ENCODE data around the gene FAM114A1. TPM values are rescaled to one million over a fixed set of nuclear protein-coding genes. Genes with fewer than 3 reads are reported as not detected.

The FAM114A1 gene
- 309 and 362 TPM in 2 replicates for total RNA-seq

DNA sequence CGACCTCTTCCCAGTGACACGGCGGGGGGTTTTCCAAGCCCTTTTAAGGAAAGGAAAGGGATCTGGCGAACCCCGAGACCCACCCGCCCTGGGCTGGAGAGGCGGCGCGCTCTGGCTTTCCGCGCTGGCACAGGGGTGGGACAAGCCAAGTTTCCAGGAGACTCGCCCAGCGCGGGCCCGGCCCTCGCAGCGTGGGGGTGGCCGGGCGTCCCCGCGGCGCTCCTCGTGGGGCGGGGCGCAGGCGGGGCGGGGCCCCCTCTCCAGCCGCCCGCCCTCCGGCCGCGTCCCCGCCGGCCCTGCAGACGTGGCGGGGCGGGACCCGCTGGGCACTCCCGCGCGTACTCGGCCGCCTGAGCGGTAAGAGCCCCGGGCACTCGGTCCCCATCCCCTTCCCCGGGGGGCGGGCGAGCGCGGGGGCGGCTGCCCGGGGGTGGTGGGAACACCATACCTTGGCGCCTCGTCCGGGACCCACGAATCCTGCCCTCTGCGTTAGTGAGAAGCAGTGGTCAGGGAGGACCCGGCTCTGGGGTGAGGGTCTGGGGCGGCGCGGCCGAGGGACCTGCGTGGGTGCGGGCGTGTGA lies at the start of gene FAM114A1:
TSS of gene FAM114A1 (plus strand) at position 329 of the 581 bp plus-strand sequence. CDS start 10,273 bp downstream, outside the sequence.

DNA sequence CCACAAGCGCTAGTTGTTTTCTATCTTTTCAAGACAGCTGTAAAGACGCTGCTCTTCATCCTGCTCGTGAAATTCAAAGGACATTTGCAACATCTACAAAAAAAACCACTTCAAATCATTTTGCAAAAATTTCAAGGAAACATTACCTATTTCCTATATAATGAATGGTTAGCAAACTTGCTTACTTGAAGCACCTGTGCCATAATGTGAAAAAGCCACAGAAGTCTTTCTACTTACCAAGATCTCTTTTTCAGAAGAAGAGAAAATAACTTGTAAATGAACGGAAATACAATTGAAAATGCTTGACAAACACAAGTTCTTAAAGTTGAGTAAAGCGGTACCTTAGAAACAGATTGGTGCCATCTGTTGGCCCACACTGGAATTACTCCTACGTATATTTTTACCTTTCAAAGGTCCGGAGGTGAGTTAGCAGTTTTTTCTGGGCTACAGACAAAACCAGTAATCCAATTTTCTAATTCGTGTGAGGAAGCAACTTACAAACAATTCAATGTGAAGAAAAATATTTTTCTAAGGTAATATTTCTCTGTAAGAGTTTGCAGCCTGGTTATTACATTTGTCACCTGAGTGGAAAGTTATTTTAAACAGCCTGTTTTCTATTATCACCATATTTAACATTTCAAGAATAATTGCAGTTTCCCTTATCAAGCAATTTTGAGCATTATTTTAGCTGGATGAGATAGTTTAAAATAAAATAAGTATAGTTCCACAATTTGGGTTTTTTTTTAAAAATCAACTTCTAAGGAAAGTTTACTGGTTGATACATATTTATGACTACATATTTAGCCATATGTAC lies 10.9 kb upstream of the FAM114A1 start, which contains the start of gene TLR6:
TSS of gene TLR6 (minus strand) at position 294 of the 814 bp plus-strand sequence. CDS start 27,344 bp downstream, outside the sequence.

Other genes starting within 250 kb of the FAM114A1 start
- 10.0 and 12.9 TPM in 2 replicates for gene KLF3, start 203.6 kb upstream of the FAM114A1 start, total RNA-seq
- gene TLR10, start 84.8 kb upstream of the FAM114A1 start, total RNA-seq: not detected in 2 replicates
- 0.85 and 0.92 TPM in 2 replicates for gene TLR1, start 63.0 kb upstream of the FAM114A1 start, total RNA-seq
- 0.92 and 1.4 TPM in 2 replicates for gene TLR6, start 11.0 kb upstream of the FAM114A1 start, total RNA-seq
- gene TMEM156, start 164.6 kb downstream of the FAM114A1 start, total RNA-seq: 0.18 and 0.57 TPM in 2 replicates
- gene KLHL5, start 194.4 kb downstream of the FAM114A1 start, total RNA-seq: 230 and 296 TPM in 2 replicates